DND-41 (cell line): ENCODE measurements around the gene TTC23.

ENCODE experiments used
- ATAC-seq: fragments of 200-7000 bp; cut with Tn5 transposase; 3 replicates; pipeline ENCODE4 v1.9.1; 2021; ENCODE audit warnings: low read depth; ENCODE audit not compliant: insufficient read depth
- DNase-seq: peaks from one replicate; pipeline ENCODE4 v3.0.0-alpha.2; 2020
- H2AFZ ChIP-seq: 2 replicates; pipeline ENCODE4 v1.6.0; 2012; ENCODE audit warnings: low read depth, low read length
- H3K27ac ChIP-seq: 2 replicates; pipeline ENCODE4 v1.5.1; 2012; ENCODE audit warnings: low read length, inconsistent platforms
- H3K27me3 ChIP-seq: fragments of 200-600 bp; sonication (generic); 2 replicates; pipeline ENCODE4 v1.6.0; 2012; ENCODE audit warnings: low read length, mild to moderate bottlenecking, inconsistent platforms; ENCODE audit not compliant: insufficient read depth, poor library complexity
- H3K36me3 ChIP-seq: 2 replicates; pipeline ENCODE4 v1.5.1; 2012; ENCODE audit warnings: low read length, inconsistent platforms; ENCODE audit not compliant: insufficient read depth
- H3K4me1 ChIP-seq: 2 replicates; pipeline ENCODE4 v1.5.1; 2012; ENCODE audit warnings: mild to moderate bottlenecking, low read length; ENCODE audit not compliant: insufficient read depth
- H3K4me2 ChIP-seq: 2 replicates; pipeline ENCODE4 v1.6.0; 2012; ENCODE audit warnings: mild to moderate bottlenecking, moderate library complexity, low read length, inconsistent platforms; ENCODE audit not compliant: insufficient read depth
- H3K4me3 ChIP-seq, 2 experiments: fragments of 200-600 bp in 1 of 2; shearing (Covaris generic) in 1 of 2; 2 replicates each; pipeline ENCODE4 v1.5.1; 2012 to 2016; ENCODE audit warnings: inconsistent platforms in 2 of 2, low read length in 2 of 2, mild to moderate bottlenecking in 2 of 2, low read depth in 1 of 2, moderate library complexity in 1 of 2
- H3K79me2 ChIP-seq: 2 replicates; pipeline ENCODE4 v1.6.0; 2012; ENCODE audit warnings: low read length, inconsistent platforms; ENCODE audit not compliant: insufficient read depth
- H3K9ac ChIP-seq: 2 replicates; pipeline ENCODE4 v1.6.0; 2012; ENCODE audit warnings: low read depth, mild to moderate bottlenecking, inconsistent platforms, low read length, moderate library complexity
- H3K9me3 ChIP-seq: 2 replicates; pipeline ENCODE4 v1.5.1; 2012; ENCODE audit warnings: low read length, moderate library complexity, mild to moderate bottlenecking, inconsistent platforms; ENCODE audit not compliant: insufficient read depth, severe bottlenecking
- H4K20me1 ChIP-seq: 2 replicates; pipeline ENCODE4 v1.6.0; 2012; ENCODE audit warnings: low read length; ENCODE audit not compliant: insufficient read depth
- CTCF ChIP-seq: IDR thresholded peaks from 2 replicates; pipeline ENCODE4 v1.5.1; 2012; ENCODE audit warnings: borderline replicate concordance, low read length, moderate library complexity, mild to moderate bottlenecking; ENCODE audit not compliant: poor library complexity, severe bottlenecking; ENCODE audit errors: extremely low read depth
- EZH2 ChIP-seq: IDR thresholded peaks from 3 replicates; pipeline ENCODE4 v1.6.1; 2012; ENCODE audit warnings: borderline replicate concordance, low read depth, mild to moderate bottlenecking, moderate library complexity, low read length, inconsistent platforms; ENCODE audit not compliant: severe bottlenecking

Gene TTC23

DNA sequence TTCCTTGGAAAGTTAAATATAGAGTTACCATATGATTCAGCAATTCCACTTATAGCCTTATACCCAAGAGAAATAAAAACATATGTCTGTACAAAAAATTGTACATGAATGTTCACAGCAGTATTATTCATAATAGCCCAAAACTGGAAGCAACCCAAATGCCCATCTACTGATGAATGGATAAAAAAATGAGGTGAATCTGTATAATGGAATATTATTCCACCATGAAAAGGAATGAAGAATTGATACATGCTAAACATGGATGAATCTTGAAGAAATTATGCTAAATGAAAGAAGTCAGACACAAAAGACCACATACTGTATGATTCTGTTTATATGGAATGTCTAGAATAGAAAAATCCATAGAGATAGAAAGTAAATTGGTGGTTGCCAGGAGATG lies 61.4 kb downstream of the TTC23 start:
- H2AFZ ChIP-seq, result no peak overlapping the region
- peaks cover 14% of the 10 kb centered on the region for H3K36me3 ChIP-seq
- DNase-seq (no peak), ATAC-seq (no peak)
- H3K79me2 ChIP-seq, result no peaks in the 10 kb centered on the region
- TF ChIP-seq CTCF (no peak), EZH2 (no peak)
- H3K9ac ChIP-seq, result no peak overlapping the region
- no peaks in the 10 kb centered on the region for H3K27me3 ChIP-seq
- H4K20me1 ChIP-seq, result no peaks in the 10 kb centered on the region
- peaks cover 5% of the 10 kb centered on the region for H3K9me3 ChIP-seq
- no peak overlapping the region for H3K4me2 ChIP-seq
- no peaks in the 10 kb centered on the region for H3K4me1 ChIP-seq
- H3K27ac ChIP-seq, result no peak overlapping the region
- H3K4me3 ChIP-seq, result no peak overlapping the region

DNA sequence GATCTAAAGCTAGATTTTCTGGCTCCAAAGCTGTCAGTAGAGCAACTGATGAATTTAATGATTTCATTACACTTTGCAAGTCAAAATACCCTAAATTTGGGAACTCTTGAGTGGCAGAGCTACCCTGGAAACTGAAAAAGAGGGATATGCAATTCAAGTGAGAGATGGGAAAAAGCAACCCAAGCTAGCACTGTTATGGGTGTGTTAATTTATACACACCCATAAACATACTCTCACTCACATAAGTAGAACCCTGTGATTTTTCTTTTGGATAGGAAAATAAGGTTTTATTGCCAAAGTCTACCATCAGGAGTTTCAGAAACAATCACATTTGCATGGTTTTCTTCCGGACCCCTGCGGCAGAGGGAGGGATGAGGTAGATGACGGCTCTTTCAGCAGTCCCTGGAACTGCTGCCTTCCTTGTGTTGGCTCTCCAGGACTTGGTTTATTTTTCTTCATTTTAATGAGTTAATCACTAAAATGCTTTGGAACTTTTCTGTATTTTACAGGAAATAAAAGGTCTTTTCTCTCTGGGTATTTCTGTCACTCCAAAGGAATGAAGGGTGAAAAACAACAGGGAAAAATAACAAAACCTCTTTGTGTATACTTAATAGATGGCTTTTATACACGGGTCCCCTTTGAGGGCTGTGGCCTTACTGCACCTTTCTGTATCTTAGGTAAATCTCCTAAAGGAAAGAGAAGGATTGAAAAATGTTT lies 63.8 kb downstream of the TTC23 start:
- no peak overlapping the region for H3K27ac ChIP-seq
- TF ChIP-seq CTCF (no peak), EZH2 (no peak)
- no peak overlapping the region for H2AFZ ChIP-seq
- H3K4me3 ChIP-seq, result no peak overlapping the region
- H3K4me2 ChIP-seq, result no peak overlapping the region
- ATAC-seq (no peak), DNase-seq (no peak)
- H3K9me3 ChIP-seq, result no peaks in the 10 kb centered on the region
- H3K27me3 ChIP-seq, result no peaks in the 10 kb centered on the region
- no peaks in the 10 kb centered on the region; the same call in 1 of the 2 replicates for H3K36me3 ChIP-seq
- no peak overlapping the region for H3K9ac ChIP-seq
- no peaks in the 10 kb centered on the region for H4K20me1 ChIP-seq
- no peaks in the 10 kb centered on the region for H3K79me2 ChIP-seq
- no peaks in the 10 kb centered on the region for H3K4me1 ChIP-seq

- Histone ChIP-seq H3K4me2 (no peak overlapping the region), H2AFZ (no peak overlapping the region), H3K9ac (no peak overlapping the region), H3K4me3 (no peak overlapping the region), H3K9me3 (no peaks in the 10 kb centered on the region), H3K4me1 (no peaks in the 10 kb centered on the region), H3K27me3 (no peaks in the 10 kb centered on the region), H4K20me1 (no peaks in the 10 kb centered on the region), H3K79me2 (no peaks in the 10 kb centered on the region), H3K36me3 (no peaks in the 10 kb centered on the region; the same call in 1 of the 2 replicates), H3K27ac (no peak overlapping the region)
- DNase-seq, result no peak
- TF ChIP-seq CTCF (no peak), EZH2 (no peak)
- no peak for ATAC-seq
Observed at GRCh38 chr15:99182791-99183190, 66.6 kb downstream of the TTC23 start.
